Cerebellar nuclear complex (tissue), 1 donor: ENCODE measurements around the gene POLR3K.
"Not testable (repeated sequence)": the region's sequence is repeated elsewhere in the genome, so short reads cannot be mapped to it uniquely, and the experiment has no call there.

Experiments used
- DNase-seq, 2 experiments: peaks; one replicate each; lab custom pipeline; 2025; lab: John Stamatoyannopoulos, UW

POLR3K gene

DNA sequence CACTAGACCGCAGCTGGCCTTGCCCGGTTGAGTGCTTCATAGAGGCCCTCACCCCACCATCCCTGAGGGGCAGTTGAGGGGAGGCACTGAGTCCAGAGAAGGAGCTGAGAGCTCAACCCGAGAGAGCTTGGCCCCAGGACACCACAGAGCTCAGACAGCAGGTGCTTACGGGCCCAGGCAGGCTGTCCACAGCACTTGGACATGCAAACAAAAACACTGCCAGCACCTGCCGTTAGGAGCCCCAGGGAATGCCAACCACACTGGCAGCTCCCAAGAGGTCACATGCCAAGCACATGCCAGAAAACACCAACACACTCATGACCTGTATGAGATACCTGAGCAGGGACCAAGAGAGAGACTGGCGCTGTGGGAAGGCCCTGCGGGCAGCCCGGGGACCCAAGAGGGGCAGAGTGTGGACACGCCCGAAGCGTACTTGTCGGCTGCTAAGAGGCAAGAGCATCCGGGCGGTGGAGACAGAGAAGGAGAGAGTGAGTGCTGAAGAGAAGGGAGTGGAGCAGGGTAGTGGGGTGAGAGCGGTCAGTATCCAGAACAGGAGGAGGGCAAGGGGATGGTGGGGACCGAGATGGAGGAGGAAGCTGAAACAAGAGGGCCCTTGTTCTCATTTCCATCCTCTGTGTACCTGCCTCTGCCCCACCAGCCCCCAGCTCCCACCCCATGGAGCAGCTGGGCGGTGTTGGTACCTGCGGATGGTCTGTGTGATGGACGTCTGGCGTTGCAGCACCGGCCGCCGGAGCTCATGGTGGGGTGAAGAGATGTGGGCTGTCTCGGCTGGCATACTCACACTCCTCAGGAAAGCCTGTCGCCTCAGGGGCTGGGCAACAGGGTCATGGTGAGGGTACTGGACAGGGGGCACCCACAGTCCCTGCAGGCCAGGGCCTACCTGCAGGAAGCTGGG is 10.8 kb upstream of the POLR3K start:
- no peak for DNase-seq

DNA sequence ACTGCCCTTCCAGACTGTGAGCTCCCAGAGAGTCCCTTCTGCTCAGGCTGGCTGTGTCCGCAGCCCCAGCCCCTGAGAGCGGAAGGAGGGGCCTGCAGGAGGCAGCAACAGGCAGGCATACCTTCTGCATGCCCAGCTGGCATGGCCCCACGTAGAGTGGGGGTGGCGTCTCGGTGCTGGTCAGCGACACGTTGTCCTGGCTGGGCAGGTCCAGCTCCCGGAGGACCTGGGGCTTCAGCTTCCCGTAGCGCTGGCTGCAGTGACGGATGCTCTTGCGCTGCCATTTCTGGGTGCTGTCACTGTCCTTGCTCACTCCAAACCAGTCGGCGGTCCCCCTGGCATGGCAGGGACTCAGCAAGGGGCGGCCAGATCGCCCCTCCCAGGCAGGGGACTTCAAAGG is 10.1 kb upstream of the POLR3K start:
- DNase-seq = no peak

DNA sequence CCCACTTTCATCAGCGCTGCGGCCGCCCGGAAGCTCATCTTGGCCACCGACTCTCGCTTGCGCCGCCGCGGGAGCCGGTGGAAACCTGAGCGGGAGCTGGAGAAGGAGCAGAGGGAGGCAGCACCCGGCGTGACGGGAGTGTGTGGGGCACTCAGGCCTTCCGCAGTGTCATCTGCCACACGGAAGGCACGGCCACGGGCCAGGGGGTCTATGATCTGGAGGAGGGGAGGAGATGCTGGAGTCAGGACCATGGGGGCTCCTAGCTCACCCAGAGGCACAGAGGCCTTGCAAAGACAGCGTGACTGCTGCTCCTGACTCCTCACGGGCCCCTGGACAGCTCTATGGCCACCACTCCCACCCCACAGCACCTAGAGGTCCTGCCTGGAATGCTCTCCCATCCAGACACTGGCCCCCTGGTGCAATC is 9.6 kb upstream of the POLR3K start:
- DNase-seq = no peak

DNA sequence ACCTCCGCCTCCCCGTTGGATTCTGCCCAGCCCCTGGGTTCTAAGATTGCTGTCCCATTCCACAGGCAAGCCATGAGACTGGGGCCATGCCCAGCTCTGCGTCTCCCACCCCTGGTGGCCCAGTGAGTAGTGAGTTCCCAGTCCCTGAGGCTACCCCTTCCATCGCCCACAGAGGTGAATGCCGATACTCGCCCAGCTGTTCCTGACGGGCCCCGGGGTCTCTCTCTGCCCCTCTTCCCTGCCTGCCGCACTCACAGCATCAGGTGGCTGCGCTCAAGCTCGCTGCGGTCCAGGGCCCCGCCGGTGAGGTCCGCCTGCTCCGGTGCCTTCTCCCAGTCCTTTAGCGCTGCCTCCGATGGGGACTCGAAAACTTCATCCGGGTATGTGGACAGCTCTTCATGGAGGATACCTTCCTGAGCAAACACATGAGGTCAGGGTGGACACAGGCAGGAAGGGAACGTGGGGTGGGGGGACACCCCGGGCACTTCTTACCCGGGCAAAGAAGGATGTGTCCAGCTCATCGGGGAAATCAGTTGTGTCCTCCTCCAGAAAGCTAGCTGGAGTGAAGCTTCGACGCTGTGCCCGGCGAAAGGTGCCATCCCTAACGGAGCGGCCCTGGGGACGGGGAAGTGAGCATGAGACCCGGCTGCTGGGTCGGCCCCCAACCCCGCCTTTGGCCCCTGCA is 9.0 kb upstream of the POLR3K start:
- DNase-seq = no peak

DNA sequence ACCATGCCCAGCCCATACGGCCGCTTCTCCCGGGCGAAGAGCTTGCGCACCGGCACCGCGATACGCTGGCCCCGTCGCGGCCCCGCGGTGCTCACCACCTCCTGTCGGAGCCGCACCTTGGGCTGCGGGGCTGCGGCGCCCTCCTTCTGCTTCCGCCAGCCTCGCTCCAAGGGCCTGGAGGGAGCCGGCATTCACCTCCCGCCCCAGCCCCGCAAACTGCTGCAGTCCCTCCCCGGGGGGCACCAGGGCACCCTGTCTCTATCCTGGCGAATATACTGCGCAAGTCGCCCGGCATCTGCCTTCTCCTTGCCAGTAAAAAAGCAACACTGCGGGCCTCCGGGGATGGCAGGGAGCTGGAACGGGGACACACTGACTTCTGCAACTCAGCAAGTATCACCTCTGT is 8.5 kb upstream of the POLR3K start:
- no peak for DNase-seq

DNA sequence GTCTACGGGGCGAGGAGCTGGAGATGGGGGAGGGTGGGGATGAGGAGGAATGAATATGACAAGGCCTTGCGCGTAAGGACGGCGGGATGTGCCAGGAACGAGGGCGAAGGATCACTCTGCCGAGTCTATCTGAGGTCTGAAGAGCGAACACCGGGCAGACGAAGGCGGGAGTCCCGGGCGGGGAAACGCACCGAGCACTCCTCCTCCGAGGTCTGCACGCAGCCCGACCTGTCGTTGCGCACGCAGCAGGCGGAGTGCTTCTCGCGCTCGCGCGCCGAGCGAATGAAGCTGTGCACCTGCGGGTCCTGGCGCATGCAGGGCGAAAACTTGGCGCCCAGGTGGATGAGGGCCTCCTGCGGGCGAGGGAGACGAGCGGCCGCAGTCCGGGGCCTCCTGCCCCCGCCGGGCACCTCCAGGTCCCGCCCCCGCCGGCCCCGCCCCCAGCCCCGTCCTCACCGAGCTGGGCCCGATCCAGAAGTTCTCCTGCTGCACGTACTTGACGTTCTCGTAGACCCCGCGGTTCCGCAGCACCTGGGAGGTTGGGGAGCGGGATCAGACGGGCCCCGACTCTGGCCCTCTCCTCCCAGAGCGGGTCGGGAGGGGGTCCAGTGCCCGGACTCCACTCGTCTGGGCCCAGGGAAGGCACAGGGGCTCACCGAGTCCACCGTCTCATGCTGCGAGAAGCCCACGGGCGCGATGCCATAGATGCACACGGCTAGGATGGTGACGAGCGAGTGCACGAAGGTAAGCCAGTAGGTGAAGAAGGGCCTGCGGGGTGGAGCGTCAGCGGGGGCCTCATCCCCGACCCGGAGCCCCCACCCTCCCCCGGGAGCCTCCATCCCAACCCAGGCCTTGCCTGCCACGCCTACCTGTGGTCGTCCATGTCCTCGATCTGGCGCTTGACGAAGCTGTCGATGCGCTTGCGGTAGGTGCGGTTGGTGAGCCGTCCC is 7.8 kb upstream of the POLR3K start:
- no peak for DNase-seq

DNA sequence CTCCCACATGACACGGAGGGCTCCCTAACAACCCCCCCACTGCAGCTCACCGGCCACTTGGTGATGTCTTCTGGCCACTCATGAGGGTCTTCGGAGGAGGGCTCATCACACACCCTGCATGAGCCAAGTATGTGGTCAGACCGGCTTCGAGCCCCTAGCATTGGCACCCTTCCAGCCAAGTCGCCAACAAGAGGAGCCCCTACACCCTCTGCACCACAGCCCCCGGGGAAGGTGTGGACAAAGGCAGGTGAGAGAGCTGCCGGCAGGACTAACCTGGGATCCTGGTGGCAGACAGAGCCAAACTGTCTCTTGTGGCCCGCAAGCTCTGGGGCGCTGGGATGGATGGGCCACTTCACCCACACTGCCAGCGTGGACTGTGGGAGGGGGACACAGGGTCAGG is 6.8 kb upstream of the POLR3K start:
- no peak for DNase-seq

DNA sequence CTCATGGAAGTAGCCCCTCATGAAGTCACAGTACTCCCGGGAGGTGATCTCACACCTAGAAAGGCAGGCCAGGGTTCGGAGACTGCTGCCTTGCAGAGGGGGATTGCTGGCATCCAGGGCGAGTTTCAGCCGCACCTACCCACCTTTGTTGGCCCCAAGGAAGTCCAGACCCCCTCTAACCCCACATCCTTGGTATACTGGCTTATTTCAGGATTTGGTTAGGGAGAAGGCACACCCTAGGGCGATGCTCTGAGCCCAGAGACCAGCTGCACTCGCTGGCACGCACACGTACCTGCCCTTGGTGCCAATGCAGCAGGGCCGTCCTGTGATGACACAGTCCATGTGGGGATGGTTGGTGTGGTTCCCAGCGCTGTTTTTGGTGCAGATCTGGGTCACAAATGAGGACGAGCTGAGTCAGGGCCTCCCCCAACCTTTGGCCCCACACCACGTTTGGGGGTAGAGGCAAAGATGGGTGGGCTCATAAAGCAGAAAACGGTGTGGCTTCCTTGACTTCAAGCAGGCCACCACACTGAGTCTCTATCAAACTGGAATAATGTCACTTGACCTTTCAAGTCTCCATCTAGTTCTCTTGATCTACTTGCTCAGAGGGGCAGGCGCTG is 6.1 kb upstream of the POLR3K start:
- no peak for DNase-seq

DNA sequence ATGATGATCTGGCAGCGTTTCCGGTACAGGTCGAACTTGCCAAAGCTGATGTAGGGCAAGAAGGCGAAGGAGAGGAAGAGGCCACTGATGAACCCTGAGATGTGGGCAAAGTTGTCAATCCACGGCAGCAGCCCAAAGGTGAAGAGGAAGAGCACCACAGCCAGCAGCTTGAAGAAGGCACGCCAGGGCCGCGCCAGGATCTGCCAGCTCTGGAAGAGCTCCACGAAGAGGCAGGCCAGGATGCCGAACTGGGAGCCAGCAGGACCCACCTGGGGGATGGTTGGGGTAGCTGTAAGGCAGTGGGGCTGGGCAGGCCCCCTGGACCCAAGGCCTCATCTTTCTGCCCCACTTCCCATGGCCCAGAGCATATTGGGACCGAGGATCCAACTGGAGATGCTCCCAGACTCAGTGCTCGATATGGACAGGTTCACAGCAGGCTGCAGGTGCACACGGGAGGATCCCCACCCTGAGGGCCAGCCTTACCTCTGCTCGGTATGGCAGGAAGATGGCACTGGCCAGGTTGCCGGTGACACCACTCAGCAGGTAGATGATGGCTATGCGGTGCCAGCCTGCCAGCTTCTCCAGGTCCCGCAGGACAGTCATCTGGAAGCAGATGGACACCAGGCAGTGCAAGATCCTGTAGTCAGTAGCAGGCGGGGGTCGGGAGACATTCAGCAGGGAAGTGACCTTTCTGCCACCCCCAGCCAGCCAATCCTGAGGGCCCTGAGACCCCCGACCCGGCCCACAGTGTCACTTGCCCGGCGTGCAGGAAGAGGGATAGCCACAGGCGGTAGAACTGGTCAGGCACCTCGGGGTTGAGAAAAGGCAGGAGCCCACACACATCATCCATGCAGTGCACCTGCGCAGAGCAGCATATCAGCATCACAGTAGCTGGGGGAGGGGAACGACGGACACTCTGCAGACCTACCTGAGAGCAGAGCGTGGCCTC is 5.4 kb upstream of the POLR3K start:
- no peak for DNase-seq

DNA sequence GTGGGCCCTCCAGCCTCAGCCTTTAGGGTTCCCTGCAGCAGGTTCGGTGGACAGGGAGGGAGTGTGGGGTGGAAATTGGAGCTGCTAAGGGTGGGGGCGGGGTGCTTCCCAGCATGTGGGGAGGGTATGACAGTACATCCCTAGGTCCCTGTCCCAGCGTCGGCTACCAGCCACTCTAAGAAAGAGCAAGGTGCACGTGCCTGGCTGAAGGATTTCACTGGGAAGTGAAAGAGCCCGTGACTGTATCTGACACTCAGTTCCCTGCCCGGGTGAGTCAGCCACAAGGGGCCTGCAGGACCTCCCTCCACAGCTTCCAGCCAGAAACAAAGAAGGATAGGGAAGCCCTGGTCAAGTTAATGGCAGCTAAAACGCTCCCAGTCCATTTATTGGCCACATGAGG is 4.3 kb upstream of the POLR3K start:
- DNase-seq = no peak

DNA sequence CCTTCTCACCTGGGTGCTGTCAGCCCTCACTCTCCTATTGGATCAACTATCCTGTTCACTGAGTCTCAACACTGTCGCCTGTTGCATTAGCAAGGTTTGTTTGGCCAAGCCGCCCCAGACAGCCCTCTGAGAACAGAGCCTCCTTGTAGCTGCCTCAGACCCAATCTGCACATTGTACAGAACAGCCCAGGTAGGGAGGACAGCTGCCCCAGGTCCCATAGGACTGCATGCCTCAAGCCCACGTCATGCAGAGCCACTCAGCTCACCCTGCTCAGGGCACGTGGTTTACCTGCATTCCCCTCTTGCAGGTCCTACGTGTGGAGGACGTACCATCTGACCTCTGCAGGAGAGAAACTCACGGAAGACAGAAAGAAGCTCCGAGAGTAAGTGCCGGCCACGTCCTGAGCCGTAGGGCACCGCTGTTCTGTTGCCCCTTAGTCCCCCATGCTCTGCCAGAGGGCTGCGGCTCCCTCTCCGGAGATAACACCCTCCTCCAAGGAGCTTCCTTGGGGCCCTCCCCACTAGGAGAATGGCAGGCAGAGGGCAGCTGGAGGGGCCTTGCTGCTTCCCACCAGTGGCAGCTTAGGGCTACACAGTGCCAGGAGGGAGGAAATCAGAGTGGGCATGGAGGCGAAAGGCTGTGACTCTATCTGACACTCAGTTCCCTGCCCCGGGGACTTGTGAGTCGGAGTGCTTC is 3.0 kb upstream of the POLR3K start:
- no peak for DNase-seq

DNA sequence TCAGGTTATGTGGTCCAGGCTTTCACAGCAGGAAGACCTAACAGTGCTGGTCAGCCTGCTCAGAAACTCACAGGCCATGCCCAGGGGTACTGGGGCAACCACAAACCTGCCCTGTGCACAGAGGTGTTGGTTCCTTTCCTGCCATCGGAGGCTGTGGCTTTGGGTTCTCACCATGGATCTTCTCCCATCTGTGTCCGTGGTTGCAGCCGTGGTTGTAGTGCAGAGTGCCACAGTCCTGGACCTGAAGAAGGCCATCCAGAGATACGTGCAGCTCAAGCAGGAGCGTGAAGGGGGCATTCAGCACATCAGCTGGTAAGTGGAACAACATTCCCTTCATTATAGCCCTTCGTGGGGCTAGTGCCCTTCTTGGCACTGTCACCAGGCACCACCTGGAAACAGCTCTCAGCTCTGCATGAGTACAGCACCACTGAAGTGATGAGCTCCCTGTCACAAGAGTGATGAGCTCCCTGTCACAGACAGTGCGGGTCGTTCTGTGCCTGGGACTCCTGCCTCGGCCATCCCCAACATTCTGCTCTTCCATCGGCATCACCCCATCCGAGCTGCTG is 2.2 kb upstream of the POLR3K start:
- DNase-seq = no peak

DNA sequence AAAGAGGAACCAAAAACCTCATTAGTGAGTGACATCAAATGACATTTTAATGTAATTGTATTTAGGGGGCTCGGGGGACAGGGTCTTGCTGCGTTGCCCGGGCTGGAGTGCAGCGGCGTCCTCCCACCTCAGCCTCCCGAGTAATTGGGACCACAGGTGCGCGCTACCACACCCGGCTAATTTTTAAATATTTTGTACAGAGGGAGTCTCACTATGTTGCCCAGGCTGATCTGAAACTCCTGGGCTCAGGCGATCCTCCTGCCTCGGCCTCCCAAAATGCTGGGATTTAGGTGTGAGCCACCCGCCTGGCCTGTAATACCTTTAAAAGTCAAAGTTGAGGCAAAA is 801 bp upstream of the POLR3K start:
- DNase-seq = no peak

DNA sequence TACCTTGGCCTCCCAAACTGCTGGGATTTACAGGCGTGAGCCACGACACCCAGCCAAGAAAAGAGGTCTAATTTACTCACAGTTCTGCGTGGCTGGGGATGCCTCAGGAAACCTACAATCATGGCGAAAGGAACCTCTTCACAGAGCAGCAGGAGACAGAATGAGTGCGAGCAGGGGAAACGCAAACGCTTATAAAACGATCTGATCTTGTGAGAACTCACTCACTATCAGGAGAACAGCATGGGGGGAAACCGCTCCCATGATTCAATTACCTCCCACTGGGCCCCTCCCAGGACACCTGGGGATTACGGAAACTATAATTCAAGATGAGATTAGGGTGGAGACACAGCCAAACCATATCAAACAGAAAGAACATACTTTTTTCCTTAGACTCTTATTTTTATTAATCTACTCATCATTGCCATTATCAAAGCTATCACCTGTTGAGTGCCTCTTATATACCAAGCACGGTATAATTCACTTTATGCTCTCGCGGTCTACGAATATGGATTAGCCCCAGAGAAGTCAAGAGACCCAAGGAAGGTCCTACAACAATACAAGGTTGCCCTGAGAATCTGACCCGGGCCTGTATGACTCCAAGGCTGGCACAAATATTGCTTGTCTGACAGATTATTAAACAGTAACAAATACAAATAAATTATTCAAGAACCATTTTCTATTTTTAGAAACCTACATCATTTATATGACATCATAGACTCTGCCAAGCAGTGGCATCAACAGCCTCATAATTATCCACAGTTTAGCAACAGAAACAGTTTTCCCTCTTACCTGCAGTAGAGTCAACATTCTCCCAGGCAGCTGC is 2.4 kb downstream of the POLR3K start:
- no peak for DNase-seq

DNA sequence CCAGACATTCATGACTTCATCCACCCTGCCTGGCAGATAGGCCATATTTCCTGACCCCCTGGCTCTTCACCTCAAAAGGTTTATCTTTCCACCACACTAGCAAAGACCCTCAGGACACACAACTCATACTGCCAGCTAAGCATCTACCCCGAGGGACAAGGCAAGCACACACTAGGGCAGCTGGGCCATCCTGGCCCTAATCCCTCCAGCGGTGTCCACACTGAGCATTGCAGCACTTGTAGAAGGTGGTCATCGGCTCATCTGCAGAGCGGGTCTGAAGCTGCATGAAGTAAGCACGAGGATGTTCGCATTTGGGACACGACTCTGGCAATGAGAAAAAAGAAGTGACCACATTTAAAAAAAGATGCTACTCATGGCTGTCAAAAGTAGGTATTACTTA is 6.2 kb downstream of the POLR3K start:
- no peak for DNase-seq

DNA sequence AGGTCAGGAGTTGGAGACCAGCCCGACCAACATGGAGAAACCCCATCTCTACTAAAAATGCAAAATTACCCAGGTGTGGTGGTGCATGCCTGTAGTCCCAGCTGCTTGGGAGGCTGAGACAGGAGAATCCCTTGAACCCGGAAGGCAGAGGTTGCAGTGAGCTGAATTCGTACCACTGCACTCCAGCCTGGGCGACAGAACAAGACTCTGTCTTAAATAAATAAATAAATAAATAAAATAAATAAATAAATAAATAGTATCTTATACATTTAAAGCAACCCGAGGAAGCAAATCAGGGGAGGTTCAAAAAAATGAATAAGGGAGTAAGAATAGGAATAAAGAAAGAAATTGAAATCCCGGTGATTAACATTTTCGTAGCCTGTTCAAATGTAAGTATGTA is 6.9 kb downstream of the POLR3K start:
- not testable (repeated sequence) for DNase-seq

DNA sequence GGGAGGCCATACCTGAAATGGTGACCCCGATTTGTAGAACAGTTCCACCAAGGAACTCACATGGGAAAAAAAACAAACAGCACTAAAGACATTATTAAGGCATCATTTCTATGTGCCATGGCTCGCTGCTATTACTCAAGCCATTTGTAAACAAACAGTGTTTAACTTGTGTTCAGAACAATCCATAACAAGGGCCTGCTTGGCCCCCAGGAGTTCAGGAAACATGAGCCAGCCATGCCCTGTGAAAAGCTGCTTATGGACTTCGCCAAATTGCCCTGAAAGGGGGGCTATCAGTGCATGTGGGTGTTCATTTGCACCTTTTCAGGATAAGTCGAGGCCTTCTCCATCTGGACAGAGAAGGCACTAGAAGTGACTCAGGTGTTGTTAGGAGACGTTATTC is 8.0 kb downstream of the POLR3K start:
- DNase-seq = no peak

DNA sequence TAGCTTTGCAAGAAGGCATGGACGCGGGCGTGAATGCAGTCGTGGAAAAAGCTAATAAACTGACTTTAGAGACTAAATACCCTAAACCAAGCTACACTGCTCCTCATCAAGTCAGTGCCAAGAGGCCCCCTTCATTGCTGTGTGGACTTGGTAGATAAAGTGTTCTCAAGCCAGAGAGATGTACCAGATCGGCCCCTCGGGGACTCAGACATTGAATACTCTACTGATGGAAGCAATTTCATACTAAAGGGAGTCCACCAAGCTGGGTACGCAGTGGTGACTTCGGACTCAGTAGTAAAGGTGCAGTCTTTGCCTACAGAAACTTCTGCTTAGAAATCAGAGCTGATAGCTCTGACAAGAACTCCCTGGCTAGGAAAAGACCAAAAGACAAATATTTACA is 8.8 kb downstream of the POLR3K start:
- no peak for DNase-seq

DNA sequence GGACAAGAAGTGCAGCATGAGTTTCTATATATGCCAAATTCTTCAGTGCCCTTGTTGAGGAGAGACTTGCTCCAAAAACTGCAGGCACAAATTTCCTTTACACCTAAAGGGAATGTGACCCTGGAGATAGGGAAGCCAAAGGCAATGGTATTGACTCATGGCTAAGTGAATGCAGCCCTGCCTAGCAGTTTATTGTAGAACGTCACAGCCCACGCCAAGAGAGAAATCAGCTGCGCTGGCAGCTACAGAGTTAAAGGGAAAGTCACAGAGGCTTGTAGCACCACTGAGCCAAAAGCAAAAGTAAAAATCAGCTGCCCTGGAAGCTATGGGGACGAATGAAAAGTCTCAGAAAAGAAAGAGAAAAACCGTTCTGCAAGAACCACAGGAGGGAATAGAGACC is 10.1 kb downstream of the POLR3K start:
- DNase-seq = no peak
